Anterior cingulate cortex (tissue), 58 donors: ENCODE data around the gene OR13A1.
"Not testable (repeated sequence)": the region's sequence is repeated elsewhere in the genome, so short reads cannot be mapped to it uniquely, and the experiment has no call there.

ENCODE experiments used
- DNase-seq, 58 donors: peaks; one replicate each; lab custom pipeline; 2025; lab: John Stamatoyannopoulos, UW

OR13A1 gene

DNA sequence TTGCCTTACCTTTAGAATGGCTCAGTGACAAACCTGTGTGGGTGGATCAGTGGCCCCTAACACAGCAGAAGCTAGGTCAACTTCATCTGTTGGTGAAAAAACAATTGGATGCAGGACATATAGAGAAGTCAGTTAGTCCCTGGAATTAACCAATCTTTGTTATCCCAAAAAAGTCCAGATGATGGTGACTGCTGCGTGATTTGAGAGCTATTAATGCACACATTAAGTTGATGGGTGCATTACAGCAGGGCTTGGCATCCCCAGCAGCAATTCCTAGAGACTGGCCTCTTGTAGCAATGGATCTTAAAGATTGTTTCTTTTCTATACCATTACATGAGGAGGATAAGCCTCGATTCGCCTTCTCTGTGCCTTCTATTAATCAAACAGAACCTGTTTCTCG is 33.3 kb downstream of the OR13A1 start:
- DNase-seq = no peak

DNA sequence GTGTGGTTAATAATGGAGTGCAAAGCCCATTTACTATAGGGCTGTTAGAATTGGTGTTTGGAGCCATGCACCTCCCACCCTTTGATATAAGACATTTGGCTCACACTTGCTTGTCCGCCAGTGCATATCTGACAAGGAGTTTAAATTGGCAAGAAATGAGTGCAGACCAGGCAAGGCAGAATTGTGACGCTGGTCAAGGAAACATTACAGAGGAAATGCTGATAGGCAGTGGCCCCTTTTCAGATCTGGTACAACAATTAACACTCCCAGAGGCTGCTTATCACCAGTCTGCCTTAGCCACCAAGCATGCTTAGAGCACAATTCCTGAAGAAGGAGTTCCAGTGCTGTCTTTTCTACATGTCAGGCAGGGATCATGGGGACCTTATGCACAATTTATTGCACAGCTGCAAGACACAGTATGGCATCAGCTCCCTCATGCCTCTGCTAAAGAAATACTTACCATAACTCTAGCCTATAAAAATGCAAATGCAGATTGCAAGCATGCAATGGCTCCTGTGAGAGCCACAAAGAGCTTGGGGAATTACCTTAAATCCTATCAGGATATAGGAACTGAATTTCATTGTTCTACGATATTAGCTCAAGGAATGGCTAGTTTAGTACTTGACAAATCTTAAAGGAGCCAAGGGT is 35.2 kb downstream of the OR13A1 start:
- no peak for DNase-seq

DNA sequence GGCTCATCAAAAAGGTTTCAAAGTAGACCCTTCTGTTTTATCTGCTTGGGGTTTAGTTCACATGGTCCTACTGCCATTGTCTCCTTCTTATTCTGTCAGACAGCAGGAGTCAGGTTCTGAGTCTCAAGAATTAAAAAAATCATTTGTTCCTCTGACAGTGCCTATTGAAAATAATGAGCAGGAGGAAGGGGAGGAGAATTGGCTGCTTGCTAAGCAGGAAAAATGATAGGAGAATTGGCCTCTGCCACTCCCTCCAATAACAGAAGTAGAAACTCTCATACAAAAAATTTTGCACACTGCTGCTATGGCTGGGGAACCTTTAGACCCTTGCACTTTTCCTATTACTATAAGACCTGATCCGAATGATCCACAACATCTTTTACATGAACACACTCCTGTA is 35.7 kb downstream of the OR13A1 start:
- DNase-seq = no peak

DNA sequence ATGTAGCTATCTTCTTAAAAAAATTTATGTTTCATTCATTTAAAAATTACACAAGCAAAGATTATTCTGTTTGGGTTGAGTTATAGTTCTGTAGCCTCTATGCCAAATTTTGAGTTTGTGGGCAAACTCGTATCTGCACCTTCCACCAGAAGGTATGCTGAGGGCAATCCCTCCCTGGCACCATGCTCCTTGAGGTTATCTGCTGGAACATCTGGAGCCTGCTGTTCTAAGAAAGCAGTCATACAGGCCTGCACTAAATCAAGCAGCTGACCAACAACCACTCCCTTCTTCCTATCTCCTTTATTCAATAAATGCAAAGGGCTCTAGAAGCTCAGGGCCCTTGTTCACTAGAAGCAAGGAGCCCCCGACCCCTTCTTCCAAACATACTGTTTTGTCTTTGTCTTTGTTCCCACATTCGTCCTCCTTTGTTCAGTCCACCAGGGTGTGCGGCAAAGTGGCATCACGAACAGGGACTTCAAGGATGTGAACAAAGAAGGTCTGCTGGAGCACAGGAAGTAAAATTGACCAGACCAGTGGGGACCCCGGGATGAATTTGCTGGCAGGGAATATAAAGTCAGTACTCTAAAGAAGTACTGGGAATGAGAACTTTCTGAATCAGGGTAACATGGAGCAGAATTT is 36.4 kb downstream of the OR13A1 start:
- no peak for DNase-seq

DNA sequence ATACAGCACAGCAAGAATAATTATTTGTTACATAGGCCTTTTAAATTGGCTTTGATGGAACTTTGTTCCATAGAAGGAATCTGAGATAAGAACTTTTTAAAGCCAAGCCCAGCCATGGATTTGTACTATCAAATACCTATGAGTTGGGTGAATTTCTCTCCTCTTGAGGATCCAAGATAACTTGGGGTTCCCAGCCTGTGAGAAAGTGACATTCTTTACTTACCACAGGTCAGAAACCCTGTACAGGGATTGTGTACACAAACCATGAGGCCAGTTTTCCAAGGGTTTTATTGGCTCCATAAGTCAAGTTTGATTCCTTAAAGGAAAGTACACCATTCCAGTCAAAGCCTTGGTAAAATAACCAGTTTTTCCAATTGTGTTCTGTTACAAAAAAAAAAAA is 39.3 kb downstream of the OR13A1 start:
- not testable (repeated sequence) for DNase-seq

DNA sequence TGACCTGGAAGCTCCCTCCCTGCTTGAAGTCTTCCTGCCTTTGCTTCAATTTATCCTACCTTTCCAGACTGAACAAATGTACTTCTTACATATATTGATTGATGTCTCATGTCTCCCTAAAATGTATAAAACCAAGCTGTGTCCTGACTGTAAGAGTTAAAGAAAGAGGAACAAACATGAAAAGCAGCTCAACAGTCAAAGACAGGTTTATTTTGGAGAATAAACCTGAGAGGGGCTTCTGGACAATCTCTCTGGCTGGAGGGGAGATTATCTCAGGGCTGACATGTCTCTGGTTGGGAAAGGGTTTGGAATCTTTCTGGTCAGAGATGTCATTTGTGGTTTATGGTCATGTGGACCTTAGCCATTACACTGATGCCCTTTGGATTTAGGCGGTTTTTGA is 41.0 kb downstream of the OR13A1 start:
- no peak for DNase-seq

DNA sequence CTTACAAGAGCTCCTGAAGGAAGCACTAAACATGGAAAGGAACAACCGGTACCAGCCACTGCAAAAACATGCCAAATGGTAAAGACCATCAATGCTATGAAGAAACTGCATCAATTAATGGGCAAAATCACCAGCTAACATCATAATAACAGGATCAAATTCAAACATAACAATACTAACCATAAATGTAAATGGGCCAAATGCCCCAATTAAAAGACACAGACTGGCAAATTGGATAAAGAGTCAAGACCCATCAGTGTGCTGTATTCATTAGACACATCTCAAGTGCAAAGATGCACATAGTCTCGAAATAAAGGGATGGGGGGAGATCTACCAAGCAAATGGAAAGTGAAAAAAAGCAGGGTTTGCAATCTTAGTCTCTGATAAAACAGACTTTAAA is 47.6 kb downstream of the OR13A1 start:
- not testable (repeated sequence) for DNase-seq

DNA sequence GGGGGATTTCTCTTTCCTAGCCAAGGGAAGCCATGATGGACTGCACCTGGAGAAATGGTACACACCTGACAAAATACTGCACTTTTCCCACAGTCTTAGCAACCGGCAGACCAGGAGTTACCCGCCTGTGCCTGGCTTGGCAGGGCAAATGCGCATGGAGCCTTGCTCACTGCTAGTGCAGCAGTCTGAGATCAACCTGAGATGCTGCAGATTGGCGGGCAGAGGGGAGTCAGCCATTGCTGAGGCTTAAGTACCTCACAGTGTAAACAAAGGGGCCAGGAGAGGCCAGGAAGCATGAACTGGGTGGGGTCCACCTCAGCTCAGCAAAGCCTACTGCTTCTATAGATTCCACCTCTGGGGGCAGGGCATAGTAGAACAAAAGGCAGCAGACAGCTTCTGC is 49.4 kb downstream of the OR13A1 start:
- DNase-seq = no peak

DNA sequence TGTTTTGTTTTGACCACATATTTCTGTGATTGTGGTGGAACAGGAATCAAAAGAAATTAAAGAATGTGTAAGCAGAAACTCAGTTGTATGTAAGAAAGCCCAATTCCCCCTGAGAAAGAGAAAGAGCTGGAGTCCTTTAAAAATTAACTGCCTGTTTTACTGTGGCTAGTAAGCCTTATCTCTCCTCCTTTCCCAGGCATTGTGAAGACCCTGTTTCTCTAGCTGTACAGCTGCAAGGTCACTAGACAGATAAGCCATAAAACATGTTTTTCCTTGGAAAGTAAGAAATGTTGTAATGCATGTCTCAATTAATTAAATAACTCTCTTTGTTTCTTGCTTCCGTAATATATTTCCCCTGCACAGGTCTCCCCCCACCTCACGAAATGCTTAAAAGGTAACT is 53.5 kb downstream of the OR13A1 start:
- no peak for DNase-seq

DNA sequence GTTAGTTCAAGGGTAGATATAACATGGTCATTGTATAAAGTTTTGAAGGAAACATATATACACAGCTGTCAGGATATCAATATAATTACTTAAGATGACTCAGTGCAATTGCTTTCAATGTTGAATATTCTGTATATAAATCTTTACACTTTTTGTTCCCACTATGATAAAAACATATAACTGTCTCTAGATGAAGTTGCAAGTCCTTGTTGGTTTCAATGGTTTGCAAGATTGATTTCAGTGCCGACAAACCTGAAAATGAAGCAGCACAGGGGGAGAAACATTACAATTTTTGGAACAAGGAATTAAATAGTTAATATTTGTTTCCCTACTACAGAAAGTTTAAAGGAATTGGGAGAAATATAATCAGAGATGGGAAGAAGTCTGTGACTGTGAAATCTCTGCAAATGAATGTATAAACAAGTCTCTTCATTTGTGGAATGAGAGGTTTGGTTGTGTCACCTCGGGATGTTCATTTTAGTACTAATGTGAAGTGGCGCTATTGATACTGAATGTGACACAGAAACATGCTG is 54.1 kb downstream of the OR13A1 start:
- no peak for DNase-seq

DNA sequence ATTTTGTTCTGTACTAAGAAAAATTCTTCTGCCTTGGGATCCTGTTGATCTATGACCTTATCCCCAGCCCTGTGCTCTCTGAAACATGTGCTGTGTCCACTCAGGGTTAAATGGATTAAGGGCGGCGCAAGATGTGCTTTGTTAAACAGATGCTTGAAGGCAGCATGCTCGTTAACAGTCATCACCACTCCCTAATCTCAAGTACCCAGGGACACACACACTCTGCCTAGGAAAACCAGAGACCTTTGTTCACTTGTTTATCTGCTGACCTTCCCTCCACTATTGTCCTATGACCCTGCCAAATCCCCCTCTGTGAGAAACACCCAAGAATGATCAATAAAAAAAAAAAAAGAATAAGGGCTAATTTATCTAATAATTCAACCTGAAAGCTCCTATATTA is 54.8 kb downstream of the OR13A1 start:
- not testable (repeated sequence) for DNase-seq

DNA sequence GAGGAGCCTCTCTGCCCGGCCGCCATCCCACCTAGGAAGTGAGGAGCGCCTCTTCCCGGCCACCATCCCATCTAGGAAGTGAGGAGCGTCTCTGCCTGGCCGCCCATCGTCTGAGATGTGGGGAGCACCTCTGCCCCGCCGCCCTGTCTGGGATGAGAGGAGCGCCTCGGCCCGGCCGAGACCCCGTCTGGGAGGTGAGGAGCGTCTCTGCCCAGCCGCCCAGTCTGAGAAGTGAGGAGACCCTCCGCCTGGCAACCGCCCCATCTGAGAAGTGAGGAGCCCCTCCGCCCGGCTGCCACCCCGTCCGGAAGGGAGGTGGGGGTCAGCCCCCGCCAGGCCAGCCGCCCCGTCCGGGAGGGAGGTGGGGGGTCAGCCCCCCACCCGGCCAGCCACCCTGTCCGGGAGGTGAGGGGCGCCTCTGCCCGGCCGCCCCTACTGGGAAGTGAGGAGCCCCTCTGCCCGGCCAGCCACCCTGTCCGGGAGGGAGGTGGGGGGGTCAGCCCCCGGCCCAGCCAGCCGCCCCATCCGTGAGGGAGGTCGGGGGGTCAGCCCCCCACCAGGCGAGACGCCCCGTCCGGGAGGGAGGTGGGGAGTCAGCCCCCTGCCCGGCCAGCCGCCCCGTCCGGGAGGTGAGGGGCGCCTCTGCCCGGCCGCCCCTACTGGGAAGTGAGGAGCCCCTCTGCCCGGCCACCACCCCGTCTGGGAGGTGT is 55.5 kb downstream of the OR13A1 start:
- not testable (repeated sequence) for DNase-seq

DNA sequence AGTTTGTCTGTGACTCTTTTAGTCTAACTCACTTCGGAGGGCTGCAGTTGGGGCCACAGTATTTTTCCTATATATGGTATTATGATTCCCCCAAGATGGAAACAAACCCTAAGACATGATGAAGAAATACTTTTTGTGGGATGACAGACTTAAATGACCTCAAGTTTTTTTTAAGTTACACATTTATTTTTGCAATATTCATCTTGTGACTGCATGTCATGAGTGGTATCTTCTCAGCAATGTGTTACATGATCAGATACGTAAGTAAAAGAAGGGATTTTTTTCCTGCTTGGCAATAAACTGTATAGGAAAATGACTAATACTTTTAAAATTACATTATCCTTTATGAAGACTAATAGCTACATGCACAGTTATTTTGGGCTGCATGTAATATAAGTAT is 57.8 kb downstream of the OR13A1 start:
- DNase-seq = no peak

DNA sequence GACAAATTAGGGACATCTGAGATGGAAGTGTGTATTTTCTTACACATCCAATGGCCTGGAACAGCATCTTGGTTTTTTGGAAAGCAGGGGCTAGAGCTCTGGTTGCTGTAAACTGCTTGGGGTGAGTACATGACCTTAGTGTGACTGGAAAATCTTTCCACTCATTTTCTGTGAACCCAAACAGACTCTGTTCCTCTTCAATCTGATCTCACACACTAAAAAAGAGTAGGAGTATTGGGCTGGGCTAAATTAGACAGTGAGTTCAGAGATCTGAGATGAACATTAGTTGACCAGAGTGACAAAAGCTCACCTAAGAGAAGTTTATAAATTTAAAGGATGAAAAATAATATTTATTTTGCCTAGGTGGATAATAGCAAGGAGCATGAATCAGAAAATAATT is 59.2 kb downstream of the OR13A1 start:
- DNase-seq = no peak

DNA sequence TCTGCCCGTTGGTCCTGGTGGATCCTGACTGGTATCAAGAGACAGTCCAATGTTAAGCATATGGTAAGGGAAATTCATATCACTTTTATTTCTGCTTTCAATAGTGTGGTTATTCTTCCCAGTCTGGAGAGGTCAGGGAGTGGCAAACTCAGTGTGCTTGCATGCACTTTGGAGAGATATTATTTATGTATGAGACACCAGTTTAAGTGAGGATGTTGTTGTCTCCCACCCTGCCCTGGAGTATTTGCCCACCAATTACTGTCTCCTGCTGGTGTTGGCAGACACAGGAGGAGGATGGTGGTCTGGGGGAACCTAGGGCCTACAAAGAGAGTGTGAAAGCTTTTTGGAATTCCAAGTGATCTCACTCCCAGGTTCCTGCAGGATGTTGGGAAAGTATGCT is 59.7 kb downstream of the OR13A1 start:
- DNase-seq = no peak

DNA sequence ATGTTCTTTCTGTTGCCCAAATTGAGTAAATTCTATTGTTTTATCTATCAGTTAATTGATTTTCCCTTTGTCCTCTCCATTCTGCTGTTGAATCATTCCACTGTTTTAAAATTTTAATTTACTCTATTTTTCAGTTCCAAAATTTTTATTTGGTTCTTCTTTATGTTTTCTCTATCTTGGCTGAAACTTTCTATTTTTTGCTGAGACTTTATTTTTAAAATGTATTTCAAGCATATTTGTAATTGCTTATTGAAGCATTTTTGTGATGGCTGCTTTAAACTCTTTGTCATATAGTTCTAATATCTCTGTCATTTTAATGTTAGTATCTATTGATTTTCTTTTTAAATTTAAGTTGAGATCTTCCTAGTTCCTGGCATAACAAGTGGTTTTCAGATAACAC is 60.5 kb downstream of the OR13A1 start:
- no peak for DNase-seq

DNA sequence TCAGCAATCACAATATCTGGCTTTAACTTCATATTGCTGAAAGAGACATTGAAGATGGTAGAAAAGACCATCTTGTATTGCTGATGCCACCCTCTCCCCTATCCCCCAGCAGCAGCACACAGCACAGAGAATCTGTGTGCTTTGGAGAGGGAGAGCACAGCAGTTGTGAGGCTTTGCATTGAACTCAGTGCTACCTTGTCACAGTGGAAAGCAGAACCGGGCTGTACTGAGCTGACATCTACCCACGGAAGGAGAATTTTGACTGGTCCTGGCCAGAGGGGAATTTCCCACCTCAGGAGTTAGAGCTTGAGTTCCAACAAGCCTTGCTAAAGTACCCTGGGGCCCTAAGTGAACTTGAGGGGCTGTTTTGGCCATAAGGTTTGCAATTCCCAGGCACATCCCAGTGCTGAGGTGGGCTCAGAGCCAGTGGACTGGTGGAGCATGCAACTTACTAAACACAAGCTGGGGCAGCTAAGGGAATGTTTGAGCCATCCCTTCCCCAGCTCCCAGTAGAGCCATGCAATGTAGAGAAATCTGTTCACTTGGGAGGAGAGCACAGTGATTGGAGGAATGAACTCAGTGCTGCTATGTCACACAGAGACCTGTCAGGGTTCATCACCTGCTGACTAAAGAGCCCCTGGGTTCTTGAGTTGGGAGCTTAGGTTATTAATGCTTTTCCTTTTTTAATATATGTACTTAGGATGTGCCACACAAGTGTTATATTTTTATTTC is 62.1 kb downstream of the OR13A1 start:
- DNase-seq = no peak
